ENCODE results near the gene CLIC3. TPM values are rescaled to one million over a fixed set of nuclear protein-coding genes. Genes with fewer than 3 reads are reported as not detected.
A peak's percentile ranks its signal among the peaks of the same experiment; 100 is the strongest.

Gene CLIC3
- total RNA-seq, 2 experiments from 2014 or later = 2.1 to 2.8 TPM

DNA sequence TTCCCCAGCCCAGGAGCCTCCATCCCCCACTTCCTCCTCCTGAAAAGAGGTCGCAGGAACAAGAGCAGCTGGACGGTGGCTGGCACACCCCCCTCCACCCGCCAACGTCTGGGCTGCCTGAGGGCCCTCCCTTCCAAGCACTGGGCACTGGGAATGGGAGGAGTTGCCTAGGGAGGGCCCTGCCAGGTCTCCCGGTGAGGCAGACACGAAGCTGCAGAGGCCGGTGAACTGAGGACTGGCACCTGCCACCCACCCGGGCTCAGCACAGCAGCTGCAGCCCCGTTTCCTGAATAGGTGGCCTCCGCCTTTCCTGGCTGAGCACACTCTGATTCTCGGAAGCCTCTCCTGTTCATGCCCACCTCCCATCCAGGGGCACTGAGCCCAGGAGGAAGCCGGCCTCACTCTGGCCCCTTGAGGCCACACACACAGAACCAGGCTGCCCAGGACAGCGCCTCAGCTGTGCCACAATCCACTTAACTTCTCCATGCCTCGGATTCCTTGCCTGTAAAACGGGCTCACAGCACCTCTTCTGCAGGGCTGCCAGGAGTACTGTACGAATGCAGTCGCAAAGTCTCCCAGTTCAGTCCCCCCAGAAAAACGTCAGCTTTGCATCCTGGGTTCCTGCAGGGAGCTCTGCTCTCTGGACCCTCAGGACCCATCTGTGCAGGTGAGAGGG lies 48.3 kb upstream of the CLIC3 start:
- DNase-seq (no peak), ATAC-seq (ENCODE audit: poor library complexity) (no peak)
- Histone ChIP-seq H3K27ac (ENCODE audit: low read depth in 1 of 2, low read length in 2 of 2) (no peak overlapping the region), H3K36me3 (ENCODE audit: insufficient read depth, low read length) (no peaks in the 10 kb centered on the region), H3K27me3 (ENCODE audit: control insufficient read depth in 1 of 2, insufficient read depth in 2 of 2, low read length in 2 of 2) (peaks cover 52 to 53% of the 10 kb centered on the region in 2 experiments), H3K9me3 (ENCODE audit: control insufficient read depth in 1 of 2, insufficient read depth in 1 of 2, low read length in 2 of 2) (peaks cover 0 to 37% of the 10 kb centered on the region in 2 experiments), H3K4me1 (ENCODE audit: insufficient read depth, low read length) (peaks cover 41% of the 10 kb centered on the region), H3K4me3 (ENCODE audit: low read length) (peak overlapping the region; percentile 47)
- POLR2A ChIA-PET = interaction anchor here (0.6 kb wide), 1 partner anchor 316 kb away, joined by 3 read pairs; no protein-coding TSS in a partner anchor
- H3K4me3 Mint-ChIP-seq = peak overlapping the region; percentile 51
- intact Hi-C loops (cut with DNase I, micrococcal nuclease) = loop anchor here in 1 of 2 experiments (5.0 kb wide), 1 partner anchor 183 kb away; the partner anchor contains the start of genes CYSRT1 and RNF224
- H3K27me3 Mint-ChIP-seq = peaks cover 31% of the 10 kb centered on the region
- no peak overlapping the region for H3K27ac Mint-ChIP-seq
- H3K4me1 Mint-ChIP-seq (ENCODE audit: low read depth) = no peaks in the 10 kb centered on the region
- no peaks in the 10 kb centered on the region for H3K36me3 Mint-ChIP-seq (ENCODE audit: low read depth)
- CTCF ChIA-PET = interaction anchor here (1.3 to 2.2 kb wide), 3 partner anchors 10 to 19 kb away, joined by 4 to 6 read pairs (median 5); no protein-coding TSS in a partner anchor
- TF ChIP-seq, protein P1, sequence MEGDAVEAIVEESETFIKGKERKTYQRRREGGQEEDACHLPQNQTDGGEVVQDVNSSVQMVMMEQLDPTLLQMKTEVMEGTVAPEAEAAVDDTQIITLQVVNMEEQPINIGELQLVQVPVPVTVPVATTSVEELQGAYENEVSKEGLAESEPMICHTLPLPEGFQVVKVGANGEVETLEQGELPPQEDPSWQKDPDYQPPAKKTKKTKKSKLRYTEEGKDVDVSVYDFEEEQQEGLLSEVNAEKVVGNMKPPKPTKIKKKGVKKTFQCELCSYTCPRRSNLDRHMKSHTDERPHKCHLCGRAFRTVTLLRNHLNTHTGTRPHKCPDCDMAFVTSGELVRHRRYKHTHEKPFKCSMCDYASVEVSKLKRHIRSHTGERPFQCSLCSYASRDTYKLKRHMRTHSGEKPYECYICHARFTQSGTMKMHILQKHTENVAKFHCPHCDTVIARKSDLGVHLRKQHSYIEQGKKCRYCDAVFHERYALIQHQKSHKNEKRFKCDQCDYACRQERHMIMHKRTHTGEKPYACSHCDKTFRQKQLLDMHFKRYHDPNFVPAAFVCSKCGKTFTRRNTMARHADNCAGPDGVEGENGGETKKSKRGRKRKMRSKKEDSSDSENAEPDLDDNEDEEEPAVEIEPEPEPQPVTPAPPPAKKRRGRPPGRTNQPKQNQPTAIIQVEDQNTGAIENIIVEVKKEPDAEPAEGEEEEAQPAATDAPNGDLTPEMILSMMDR (IDR thresholded peaks at IDR 0.05) = no peak
- no peaks in the 10 kb centered on the region for H3K9me3 Mint-ChIP-seq

DNA sequence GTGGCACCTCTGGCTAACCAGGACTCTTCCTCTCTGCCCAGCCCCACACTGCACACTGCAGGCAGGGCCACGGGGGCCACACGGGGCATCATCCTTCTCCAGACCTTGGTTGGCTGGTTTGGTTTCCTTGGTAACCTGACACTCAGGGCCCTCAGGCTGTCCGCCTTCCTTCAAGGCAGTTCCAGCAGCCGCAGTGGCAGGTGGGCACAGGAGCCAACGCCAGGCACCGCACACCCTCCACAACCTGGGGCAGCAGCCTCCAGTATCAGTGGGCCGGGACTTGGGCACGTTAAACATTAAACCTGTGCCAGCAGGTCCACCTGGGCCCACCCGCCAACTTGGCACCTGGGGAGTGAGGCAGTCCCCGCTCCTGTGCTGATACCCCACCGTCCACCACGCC lies 47.7 kb upstream of the CLIC3 start:
- H3K36me3 Mint-ChIP-seq (ENCODE audit: low read depth) = no peaks in the 10 kb centered on the region
- ATAC-seq (ENCODE audit: poor library complexity) (no peak), DNase-seq (no peak)
- H3K4me3 Mint-ChIP-seq = no peak overlapping the region
- POLR2A ChIA-PET = interaction anchor here (0.6 kb wide), 1 partner anchor 316 kb away, joined by 3 read pairs; no protein-coding TSS in a partner anchor
- H3K9me3 ChIP-seq (ENCODE audit: control insufficient read depth in 1 of 2, insufficient read depth in 1 of 2, low read length in 2 of 2) = peaks cover 0 to 31% of the 10 kb centered on the region in 2 experiments
- peak overlapping the region; percentile 47 for H3K4me3 ChIP-seq (ENCODE audit: low read length)
- H3K27ac ChIP-seq (ENCODE audit: low read depth in 1 of 2, low read length in 2 of 2) = no peak overlapping the region
- H3K27me3 Mint-ChIP-seq = peaks cover 28% of the 10 kb centered on the region
- no peak overlapping the region for H3K27ac Mint-ChIP-seq
- intact Hi-C loops (cut with DNase I, micrococcal nuclease) = no loop called here
- peaks cover 46 to 47% of the 10 kb centered on the region in 2 experiments for H3K27me3 ChIP-seq (ENCODE audit: control insufficient read depth in 1 of 2, insufficient read depth in 2 of 2, low read length in 2 of 2)
- no peaks in the 10 kb centered on the region for H3K9me3 Mint-ChIP-seq
- TF ChIP-seq, protein P1 (IDR thresholded peaks at IDR 0.05) = no peak
- H3K36me3 ChIP-seq (ENCODE audit: insufficient read depth, low read length) = no peaks in the 10 kb centered on the region
- H3K4me1 ChIP-seq (ENCODE audit: insufficient read depth, low read length) = peaks cover 35% of the 10 kb centered on the region
- H3K4me1 Mint-ChIP-seq (ENCODE audit: low read depth) = no peaks in the 10 kb centered on the region
- CTCF ChIA-PET = interaction anchor here (1.3 to 2.2 kb wide), 3 partner anchors 9 to 20 kb away, joined by 4 to 6 read pairs (median 5); no protein-coding TSS in a partner anchor

DNA sequence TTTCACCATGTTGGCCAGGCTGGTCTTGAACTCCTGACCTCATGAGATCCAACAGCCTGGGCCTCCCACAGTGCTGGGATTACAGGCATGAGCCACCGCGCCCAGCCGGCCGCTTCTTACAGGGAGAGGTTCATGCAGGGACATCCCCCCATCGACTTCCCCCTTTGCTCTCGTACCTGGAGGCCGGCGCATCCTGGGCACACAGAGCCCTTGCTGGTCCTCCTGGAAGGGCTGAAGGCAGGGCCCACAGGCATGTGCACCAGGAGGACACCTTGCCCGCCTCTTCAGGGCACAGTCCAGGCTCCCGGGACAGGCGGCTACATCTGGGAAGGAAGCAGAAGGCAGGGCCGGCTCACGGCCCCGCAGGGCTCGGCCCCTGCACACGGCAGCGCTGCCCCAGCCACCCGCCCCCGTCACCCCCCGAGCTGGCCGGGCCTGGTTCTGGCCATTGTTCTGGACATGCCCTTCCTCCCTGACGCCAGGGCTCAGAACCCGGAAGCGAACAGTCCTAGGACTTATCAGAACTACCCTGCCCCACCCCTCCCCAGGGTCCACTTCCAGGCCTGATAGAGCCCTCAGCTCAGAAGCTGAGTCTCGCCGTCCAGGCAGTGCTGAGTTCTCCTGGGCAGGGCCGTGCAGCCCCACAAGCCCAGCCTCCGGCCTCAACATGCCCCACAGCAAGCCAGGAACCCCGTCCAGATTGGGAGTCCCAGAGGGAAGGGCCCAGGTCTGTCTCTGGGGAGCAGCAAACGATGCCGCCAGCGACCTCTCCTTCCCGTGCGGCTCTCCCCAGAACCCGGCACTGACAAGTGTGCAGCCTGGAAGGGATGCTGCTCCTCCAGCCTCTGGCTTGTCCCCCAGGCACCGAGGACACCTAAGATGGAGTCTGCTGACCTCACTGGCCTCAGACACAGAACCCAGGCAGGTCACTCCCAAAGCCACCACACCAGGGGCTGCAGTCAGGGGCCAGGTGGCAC lies 46.7 kb upstream of the CLIC3 start:
- no peak for DNase-seq
- intact Hi-C loops (cut with DNase I, micrococcal nuclease) = no loop called here
- H3K27me3 ChIP-seq (ENCODE audit: control insufficient read depth in 1 of 2, insufficient read depth in 2 of 2, low read length in 2 of 2) = peaks cover 37 to 40% of the 10 kb centered on the region in 2 experiments
- ChIA-PET CTCF (interaction anchor here (1.9 to 2.2 kb wide), 2 partner anchors 8 to 21 kb away, joined by 5 to 6 read pairs; no protein-coding TSS in a partner anchor), POLR2A (no interaction called here)
- Mint-ChIP-seq H3K4me1 (ENCODE audit: low read depth) (no peaks in the 10 kb centered on the region), H3K4me3 (no peak overlapping the region), H3K27ac (no peak overlapping the region), H3K36me3 (ENCODE audit: low read depth) (no peaks in the 10 kb centered on the region), H3K9me3 (no peaks in the 10 kb centered on the region), H3K27me3 (peaks cover 26% of the 10 kb centered on the region)
- TF ChIP-seq, protein P1 (IDR thresholded peaks at IDR 0.05) = no peak
- H3K27ac ChIP-seq (ENCODE audit: low read depth in 1 of 2, low read length in 2 of 2) = no peak overlapping the region
- H3K36me3 ChIP-seq (ENCODE audit: insufficient read depth, low read length) = no peaks in the 10 kb centered on the region
- no peak overlapping the region for H3K4me3 ChIP-seq (ENCODE audit: low read length)
- H3K4me1 ChIP-seq (ENCODE audit: insufficient read depth, low read length) = peaks cover 35% of the 10 kb centered on the region
- peaks cover 0 to 28% of the 10 kb centered on the region in 2 experiments for H3K9me3 ChIP-seq (ENCODE audit: control insufficient read depth in 1 of 2, insufficient read depth in 1 of 2, low read length in 2 of 2)
- no peak for ATAC-seq (ENCODE audit: poor library complexity)

All from CD4-positive, alpha-beta T cell (primary cell).